ENCODE data around the gene M1AP. TPM values are rescaled to one million over a fixed set of nuclear protein-coding genes. Genes with fewer than 3 reads are reported as not detected.

M1AP gene
- total and polyA plus RNA-seq, 9 of the 15 experiments (the other 6 are each of a cell fraction or from before 2014, with no cell fraction given): 0.06 to 0.33 (median 0.11) TPM; not detected in 4

GRCh38 chr2:74528600-74529356, 119.4 kb downstream of the M1AP start (continued):
- TF ChIP-seq ZNF263 (CRISPR knock-in tag; IDR thresholded peaks at IDR 0.05; ENCODE audit: borderline replicate concordance) (0 out of 2 replicates have a peak, but pooled peaks have one; percentile 27), MGA (IDR thresholded peaks at IDR 0.05) (0 out of 2 replicates have a peak, but pooled peaks have one; percentile 32), ZNF586 (CRISPR knock-in tag; conservative IDR thresholded peaks at IDR 0.05) (no peak), ZNF511 (CRISPR knock-in tag; IDR thresholded peaks at IDR 0.05) (0 out of 2 replicates have a peak, but pooled peaks have one; percentile 70), CHD1 (IDR thresholded peaks at IDR 0.05; ENCODE audit: low read length) (peak; percentile 19), HDAC1 (IDR thresholded peaks at IDR 0.05) (no peak), FOXJ3 (CRISPR knock-in tag; IDR thresholded peaks at IDR 0.05) (no peak)
- TF ChIP-seq, protein P1, sequence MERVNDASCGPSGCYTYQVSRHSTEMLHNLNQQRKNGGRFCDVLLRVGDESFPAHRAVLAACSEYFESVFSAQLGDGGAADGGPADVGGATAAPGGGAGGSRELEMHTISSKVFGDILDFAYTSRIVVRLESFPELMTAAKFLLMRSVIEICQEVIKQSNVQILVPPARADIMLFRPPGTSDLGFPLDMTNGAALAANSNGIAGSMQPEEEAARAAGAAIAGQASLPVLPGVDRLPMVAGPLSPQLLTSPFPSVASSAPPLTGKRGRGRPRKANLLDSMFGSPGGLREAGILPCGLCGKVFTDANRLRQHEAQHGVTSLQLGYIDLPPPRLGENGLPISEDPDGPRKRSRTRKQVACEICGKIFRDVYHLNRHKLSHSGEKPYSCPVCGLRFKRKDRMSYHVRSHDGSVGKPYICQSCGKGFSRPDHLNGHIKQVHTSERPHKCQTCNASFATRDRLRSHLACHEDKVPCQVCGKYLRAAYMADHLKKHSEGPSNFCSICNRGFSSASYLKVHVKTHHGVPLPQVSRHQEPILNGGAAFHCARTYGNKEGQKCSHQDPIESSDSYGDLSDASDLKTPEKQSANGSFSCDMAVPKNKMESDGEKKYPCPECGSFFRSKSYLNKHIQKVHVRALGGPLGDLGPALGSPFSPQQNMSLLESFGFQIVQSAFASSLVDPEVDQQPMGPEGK (CRISPR knock-in tag; IDR thresholded peaks at IDR 0.05; ENCODE audit: borderline replicate concordance): no peak
